HepG2 (cell line): ENCODE results near the gene FAM83D. TPM values are rescaled to one million over a fixed set of nuclear protein-coding genes. Genes with fewer than 3 reads are reported as not detected.

ENCODE experiments used
- FLYWCH1 ChIP-seq: sonication (generic); formaldehyde crosslinking; IDR thresholded peaks from 2 replicates; pipeline ENCODE4 v1.8.1; 2023; ENCODE audit warnings: mild to moderate bottlenecking, missing genetic modification reagents
- GABPB1 ChIP-seq: IDR thresholded peaks from 2 replicates; pipeline ENCODE4 v1.6.1; 2016; ENCODE audit warnings: mild to moderate bottlenecking, missing genetic modification reagents, moderate library complexity, missing compliant biosample characterization
- HNRNPUL1 ChIP-seq: fragments of 200-400 bp; formaldehyde crosslinking; IDR thresholded peaks from 2 replicates; pipeline ENCODE4 v1.6.1; 2017; ENCODE audit warnings: low read depth, mild to moderate bottlenecking, low read length, moderate library complexity
- NCOA2 ChIP-seq: sonication (generic); formaldehyde crosslinking; IDR thresholded peaks from 2 replicates; pipeline ENCODE4 v1.8.0; 2022; ENCODE audit warnings: inconsistent platforms
- PHF21A ChIP-seq: sonication (generic); formaldehyde crosslinking; IDR thresholded peaks from 2 replicates; pipeline ENCODE4 v1.5.0; 2020; ENCODE audit warnings: mild to moderate bottlenecking, missing genetic modification reagents
- RARA ChIP-seq: IDR thresholded peaks from 2 replicates; pipeline ENCODE4 v1.6.1; 2016; ENCODE audit warnings: missing genetic modification reagents, missing compliant biosample characterization
- RBFOX2 ChIP-seq: fragments of 200-400 bp; formaldehyde crosslinking; IDR thresholded peaks from 2 replicates; pipeline ENCODE4 v1.6.1; 2017; ENCODE audit warnings: low read depth, mild to moderate bottlenecking, low read length
- RBM39 ChIP-seq: fragments of 200-400 bp; formaldehyde crosslinking; IDR thresholded peaks from one replicate; pipeline ENCODE4 v1.6.1; 2018; ENCODE audit warnings: antibody characterized with exemption, mild to moderate bottlenecking, low read depth, low read length; ENCODE audit not compliant: poor library complexity, severe bottlenecking
- SCMH1 ChIP-seq: sonication (generic); formaldehyde crosslinking; IDR thresholded peaks from 2 replicates; pipeline ENCODE4 v1.9.0; 2021; ENCODE audit warnings: missing genetic modification reagents, mild to moderate bottlenecking, borderline replicate concordance
- ZBTB20 ChIP-seq: sonication (generic); formaldehyde crosslinking; IDR thresholded peaks from 2 replicates; pipeline ENCODE4 v1.8.1; 2023; ENCODE audit warnings: missing genetic modification reagents, low read depth, mild to moderate bottlenecking, borderline replicate concordance
- ZNF451 ChIP-seq: sonication (generic); formaldehyde crosslinking; IDR thresholded peaks from 2 replicates; pipeline ENCODE4 v1.5.0; 2020; ENCODE audit warnings: mild to moderate bottlenecking, missing genetic modification reagents
- ZNF556 ChIP-seq: sonication (generic); formaldehyde crosslinking; IDR thresholded peaks from 2 replicates; pipeline ENCODE4 v1.4.0; 2020; ENCODE audit warnings: mild to moderate bottlenecking, missing genetic modification reagents, borderline replicate concordance
- polyA plus RNA-seq, 8 experiments: library from polyadenylated mRNA; depleted of rRNA in 3 of 8; stranded (reverse) in 7 of 8; unstranded in 1 of 8; fragments of >200 nt; fragmentation: Illumina TruSeq in 4 of 8; extraction: Trizol in 4 of 8; gene quantifications; 2 replicates each; pipeline versions ENCODE4 v1.2.1 to v1.2.3, GENCODE V29; 2011 to 2016; ENCODE audit warnings: low read depth in 4 of 8, missing spikeins in 1 of 8, mixed read lengths in 1 of 8; ENCODE audit not compliant: insufficient read depth in 1 of 8
- total RNA-seq, 5 experiments: library from RNA; depleted of rRNA; stranded (reverse); fragments of >200 nt; fragmentation: Illumina TruSeq; extraction: Trizol; gene quantifications; 2 replicates each; pipeline ENCODE4 v1.2.3, GENCODE V29; 2016; ENCODE audit warnings: low read depth in 1 of 5
- TF ChIP-seq, protein P1 (sequence below): sonication (generic); formaldehyde crosslinking; IDR thresholded peaks from 2 replicates; pipeline ENCODE4 v1.5.1; 2020; ENCODE audit warnings: mild to moderate bottlenecking, missing genetic modification reagents, borderline replicate concordance
- TF ChIP-seq, protein P2 (sequence below): sonication (generic); formaldehyde crosslinking; IDR thresholded peaks from 2 replicates; pipeline ENCODE4 v1.4.0; 2020; ENCODE audit warnings: mild to moderate bottlenecking, missing genetic modification reagents, borderline replicate concordance
- TF ChIP-seq, protein P3 (sequence below): sonication (generic); formaldehyde crosslinking; IDR thresholded peaks from 2 replicates; pipeline ENCODE4 v1.4.0; 2020; ENCODE audit warnings: missing genetic modification reagents, borderline replicate concordance
- TF ChIP-seq, protein P4 (sequence below): sonication (generic); formaldehyde crosslinking; IDR thresholded peaks from 2 replicates; pipeline ENCODE4 v1.8.0; 2022; ENCODE audit warnings: mild to moderate bottlenecking, missing genetic modification reagents; ENCODE audit not compliant: insufficient replicate concordance

FAM83D gene
- total and polyA plus RNA-seq, 2 of the 13 experiments (the other 11 are each of a cell fraction or from before 2014, with no cell fraction given) = 51.4 to 64.0 TPM

DNA sequence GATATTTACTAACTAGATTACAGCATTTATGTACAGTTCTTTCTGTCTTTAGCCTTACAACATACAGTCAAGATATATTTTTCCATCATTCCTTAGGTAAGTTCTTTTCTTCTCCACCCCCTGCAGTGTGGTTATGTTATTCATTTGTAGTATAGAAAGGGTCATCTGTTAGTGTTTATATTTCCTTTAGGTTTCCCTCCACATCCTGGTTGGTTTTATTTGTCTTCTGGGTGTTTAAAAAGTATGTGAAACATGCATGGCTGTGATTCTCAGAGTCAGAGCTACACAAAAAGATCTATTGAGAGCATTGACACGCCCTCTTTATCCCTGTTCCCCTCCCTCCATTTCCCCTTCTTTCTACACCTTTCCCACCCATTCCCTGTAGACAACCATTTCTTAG is 56.1 kb downstream of the FAM83D start (continued):
- TF ChIP-seq, protein P1, sequence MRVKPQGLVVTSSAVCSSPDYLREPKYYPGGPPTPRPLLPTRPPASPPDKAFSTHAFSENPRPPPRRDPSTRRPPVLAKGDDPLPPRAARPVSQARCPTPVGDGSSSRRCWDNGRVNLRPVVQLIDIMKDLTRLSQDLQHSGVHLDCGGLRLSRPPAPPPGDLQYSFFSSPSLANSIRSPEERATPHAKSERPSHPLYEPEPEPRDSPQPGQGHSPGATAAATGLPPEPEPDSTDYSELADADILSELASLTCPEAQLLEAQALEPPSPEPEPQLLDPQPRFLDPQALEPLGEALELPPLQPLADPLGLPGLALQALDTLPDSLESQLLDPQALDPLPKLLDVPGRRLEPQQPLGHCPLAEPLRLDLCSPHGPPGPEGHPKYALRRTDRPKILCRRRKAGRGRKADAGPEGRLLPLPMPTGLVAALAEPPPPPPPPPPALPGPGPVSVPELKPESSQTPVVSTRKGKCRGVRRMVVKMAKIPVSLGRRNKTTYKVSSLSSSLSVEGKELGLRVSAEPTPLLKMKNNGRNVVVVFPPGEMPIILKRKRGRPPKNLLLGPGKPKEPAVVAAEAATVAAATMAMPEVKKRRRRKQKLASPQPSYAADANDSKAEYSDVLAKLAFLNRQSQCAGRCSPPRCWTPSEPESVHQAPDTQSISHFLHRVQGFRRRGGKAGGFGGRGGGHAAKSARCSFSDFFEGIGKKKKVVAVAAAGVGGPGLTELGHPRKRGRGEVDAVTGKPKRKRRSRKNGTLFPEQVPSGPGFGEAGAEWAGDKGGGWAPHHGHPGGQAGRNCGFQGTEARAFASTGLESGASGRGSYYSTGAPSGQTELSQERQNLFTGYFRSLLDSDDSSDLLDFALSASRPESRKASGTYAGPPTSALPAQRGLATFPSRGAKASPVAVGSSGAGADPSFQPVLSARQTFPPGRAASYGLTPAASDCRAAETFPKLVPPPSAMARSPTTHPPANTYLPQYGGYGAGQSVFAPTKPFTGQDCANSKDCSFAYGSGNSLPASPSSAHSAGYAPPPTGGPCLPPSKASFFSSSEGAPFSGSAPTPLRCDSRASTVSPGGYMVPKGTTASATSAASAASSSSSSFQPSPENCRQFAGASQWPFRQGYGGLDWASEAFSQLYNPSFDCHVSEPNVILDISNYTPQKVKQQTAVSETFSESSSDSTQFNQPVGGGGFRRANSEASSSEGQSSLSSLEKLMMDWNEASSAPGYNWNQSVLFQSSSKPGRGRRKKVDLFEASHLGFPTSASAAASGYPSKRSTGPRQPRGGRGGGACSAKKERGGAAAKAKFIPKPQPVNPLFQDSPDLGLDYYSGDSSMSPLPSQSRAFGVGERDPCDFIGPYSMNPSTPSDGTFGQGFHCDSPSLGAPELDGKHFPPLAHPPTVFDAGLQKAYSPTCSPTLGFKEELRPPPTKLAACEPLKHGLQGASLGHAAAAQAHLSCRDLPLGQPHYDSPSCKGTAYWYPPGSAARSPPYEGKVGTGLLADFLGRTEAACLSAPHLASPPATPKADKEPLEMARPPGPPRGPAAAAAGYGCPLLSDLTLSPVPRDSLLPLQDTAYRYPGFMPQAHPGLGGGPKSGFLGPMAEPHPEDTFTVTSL (CRISPR knock-in tag) = 0 out of 2 replicates have a peak, but pooled peaks have one; percentile 19
- no peak for TF ChIP-seq RBM39
- no peak for TF ChIP-seq ZNF451 (CRISPR knock-in tag)
- TF ChIP-seq GABPB1 (CRISPR knock-in tag) = no peak
- no peak for TF ChIP-seq FLYWCH1 (CRISPR knock-in tag)
- TF ChIP-seq SCMH1 (CRISPR knock-in tag) = no peak
- no peak for TF ChIP-seq HNRNPUL1
- TF ChIP-seq ZBTB20 (CRISPR knock-in tag) = peak; percentile 30; the same call in 1 of the 2 replicates
- TF ChIP-seq, protein P2, sequence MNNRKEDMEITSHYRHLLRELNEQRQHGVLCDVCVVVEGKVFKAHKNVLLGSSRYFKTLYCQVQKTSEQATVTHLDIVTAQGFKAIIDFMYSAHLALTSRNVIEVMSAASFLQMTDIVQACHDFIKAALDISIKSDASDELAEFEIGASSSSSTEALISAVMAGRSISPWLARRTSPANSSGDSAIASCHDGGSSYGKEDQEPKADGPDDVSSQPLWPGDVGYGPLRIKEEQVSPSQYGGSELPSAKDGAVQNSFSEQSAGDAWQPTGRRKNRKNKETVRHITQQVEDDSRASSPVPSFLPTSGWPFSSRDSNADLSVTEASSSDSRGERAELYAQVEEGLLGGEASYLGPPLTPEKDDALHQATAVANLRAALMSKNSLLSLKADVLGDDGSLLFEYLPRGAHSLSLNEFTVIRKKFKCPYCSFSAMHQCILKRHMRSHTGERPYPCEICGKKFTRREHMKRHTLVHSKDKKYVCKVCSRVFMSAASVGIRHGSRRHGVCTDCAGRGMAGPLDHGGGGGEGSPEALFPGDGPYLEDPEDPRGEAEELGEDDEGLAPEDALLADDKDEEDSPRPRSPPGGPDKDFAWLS (CRISPR knock-in tag) = no peak
- TF ChIP-seq ZNF556 (CRISPR knock-in tag) = no peak
- TF ChIP-seq PHF21A (CRISPR knock-in tag) = no peak
- TF ChIP-seq, protein P3, sequence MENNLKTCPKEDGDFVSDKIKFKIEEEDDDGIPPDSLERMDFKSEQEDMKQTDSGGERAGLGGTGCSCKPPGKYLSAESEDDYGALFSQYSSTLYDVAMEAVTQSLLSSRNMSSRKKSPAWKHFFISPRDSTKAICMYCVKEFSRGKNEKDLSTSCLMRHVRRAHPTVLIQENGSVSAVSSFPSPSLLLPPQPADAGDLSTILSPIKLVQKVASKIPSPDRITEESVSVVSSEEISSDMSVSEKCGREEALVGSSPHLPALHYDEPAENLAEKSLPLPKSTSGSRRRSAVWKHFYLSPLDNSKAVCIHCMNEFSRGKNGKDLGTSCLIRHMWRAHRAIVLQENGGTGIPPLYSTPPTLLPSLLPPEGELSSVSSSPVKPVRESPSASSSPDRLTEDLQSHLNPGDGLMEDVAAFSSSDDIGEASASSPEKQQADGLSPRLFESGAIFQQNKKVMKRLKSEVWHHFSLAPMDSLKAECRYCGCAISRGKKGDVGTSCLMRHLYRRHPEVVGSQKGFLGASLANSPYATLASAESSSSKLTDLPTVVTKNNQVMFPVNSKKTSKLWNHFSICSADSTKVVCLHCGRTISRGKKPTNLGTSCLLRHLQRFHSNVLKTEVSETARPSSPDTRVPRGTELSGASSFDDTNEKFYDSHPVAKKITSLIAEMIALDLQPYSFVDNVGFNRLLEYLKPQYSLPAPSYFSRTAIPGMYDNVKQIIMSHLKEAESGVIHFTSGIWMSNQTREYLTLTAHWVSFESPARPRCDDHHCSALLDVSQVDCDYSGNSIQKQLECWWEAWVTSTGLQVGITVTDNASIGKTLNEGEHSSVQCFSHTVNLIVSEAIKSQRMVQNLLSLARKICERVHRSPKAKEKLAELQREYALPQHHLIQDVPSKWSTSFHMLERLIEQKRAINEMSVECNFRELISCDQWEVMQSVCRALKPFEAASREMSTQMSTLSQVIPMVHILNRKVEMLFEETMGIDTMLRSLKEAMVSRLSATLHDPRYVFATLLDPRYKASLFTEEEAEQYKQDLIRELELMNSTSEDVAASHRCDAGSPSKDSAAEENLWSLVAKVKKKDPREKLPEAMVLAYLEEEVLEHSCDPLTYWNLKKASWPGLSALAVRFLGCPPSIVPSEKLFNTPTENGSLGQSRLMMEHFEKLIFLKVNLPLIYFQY = no peak
- 0 out of 2 replicates have a peak, but pooled peaks have one; percentile 24 for TF ChIP-seq NCOA2 (CRISPR knock-in tag)
- TF ChIP-seq RARA (CRISPR knock-in tag) = no peak
- TF ChIP-seq, protein P4, sequence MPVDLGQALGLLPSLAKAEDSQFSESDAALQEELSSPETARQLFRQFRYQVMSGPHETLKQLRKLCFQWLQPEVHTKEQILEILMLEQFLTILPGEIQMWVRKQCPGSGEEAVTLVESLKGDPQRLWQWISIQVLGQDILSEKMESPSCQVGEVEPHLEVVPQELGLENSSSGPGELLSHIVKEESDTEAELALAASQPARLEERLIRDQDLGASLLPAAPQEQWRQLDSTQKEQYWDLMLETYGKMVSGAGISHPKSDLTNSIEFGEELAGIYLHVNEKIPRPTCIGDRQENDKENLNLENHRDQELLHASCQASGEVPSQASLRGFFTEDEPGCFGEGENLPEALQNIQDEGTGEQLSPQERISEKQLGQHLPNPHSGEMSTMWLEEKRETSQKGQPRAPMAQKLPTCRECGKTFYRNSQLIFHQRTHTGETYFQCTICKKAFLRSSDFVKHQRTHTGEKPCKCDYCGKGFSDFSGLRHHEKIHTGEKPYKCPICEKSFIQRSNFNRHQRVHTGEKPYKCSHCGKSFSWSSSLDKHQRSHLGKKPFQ (CRISPR knock-in tag) = no peak
- no peak for TF ChIP-seq RBFOX2
